DOHH2 (cell line): ENCODE measurements around the gene GNGT1.

Experiments
- CTCF ChIP-seq: fragments of 200-600 bp; sonication (generic); IDR thresholded peaks from one replicate; pipeline ENCODE4 v1.5.1; 2014; ENCODE audit warnings: antibody characterized with exemption, mild to moderate bottlenecking, low read depth, low read length; ENCODE audit not compliant: poor library complexity, severe bottlenecking
- EZH2phosphoT487 ChIP-seq: fragments of 200-600 bp; sonication (generic); IDR thresholded peaks from 2 replicates; pipeline ENCODE4 v1.6.1; 2017; ENCODE audit warnings: borderline replicate concordance, mild to moderate bottlenecking, antibody characterized with exemption, low read length, moderate library complexity, mixed read lengths

GRCh38 chr7:93955304-93955703 is 48.9 kb downstream of the GNGT1 start:
- TF ChIP-seq CTCF (no peak), EZH2phosphoT487 (no peak)
